ENCODE results near the gene SCO2.
"Not testable (repeated sequence)": the region's sequence is repeated elsewhere in the genome, so short reads cannot be mapped to it uniquely, and the experiment has no call there.

Gene SCO2

DNA sequence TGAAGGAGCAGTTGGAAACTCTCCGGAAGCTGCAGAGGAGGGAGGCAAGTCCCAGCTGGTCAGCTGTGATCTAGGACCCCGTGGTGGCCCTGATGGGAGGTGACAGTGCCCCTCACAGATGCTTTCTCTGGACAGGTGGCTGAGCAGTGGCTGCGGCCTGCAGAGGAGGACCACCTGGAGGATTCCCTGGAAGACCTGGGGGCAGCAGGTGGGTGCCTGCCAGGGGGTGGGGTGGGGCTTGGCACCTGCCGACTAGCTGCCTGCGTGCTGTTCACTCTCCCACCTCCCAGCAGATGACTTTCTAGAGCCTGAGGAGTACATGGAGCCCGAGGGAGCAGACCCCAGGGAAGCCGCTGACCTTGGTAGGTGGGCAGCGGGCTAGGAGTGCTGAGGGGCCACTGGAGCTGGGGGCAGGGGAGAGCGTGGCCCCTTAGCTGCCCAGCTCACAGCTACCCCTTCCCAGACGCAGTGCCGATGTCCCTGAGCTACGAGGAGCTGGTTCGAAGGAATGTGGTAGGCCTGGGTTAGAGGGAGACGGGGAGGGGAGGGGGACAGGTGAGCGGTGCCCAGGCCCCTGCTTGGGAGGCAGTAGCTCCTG lies 3.1 kb downstream of the SCO2 start:
- no peak for DNase-seq (ENCODE audit: low read depth in 2 of 2, low spot score in 1 of 2)

- DNase-seq (ENCODE audit: low read depth in 2 of 2, low spot score in 1 of 2) = no peak
Measured at GRCh38 chr22:50521710-50522109, 3.7 kb downstream of the SCO2 start.

GRCh38 chr22:50520826-50521453 lies 4.5 kb downstream of the SCO2 start:
- DNase-seq (ENCODE audit: low read depth in 2 of 2, low spot score in 1 of 2) = no peak

DNA sequence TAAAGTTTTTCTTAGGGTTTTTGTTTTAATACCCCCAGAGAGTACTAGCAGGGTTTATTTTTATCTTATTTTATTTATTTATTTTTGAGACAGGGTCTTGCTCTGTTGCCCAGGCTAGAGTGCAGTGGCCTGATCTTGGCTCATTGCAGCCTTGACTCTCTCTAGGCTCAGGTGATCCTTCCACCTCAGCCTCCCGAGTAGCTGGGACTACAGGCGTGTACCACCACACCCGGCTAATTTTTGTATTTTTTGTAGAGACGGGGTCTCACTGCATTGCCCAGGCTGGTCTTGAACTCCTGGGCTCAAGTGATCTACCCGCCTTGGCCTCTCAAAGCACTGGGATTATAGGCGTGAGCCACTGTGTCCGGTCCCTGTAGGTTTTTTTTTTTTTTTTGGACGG lies 5.2 kb downstream of the SCO2 start:
- not testable (repeated sequence) for DNase-seq (ENCODE audit: low read depth in 2 of 2, low spot score in 1 of 2)

- no peak for DNase-seq (ENCODE audit: low read depth in 2 of 2, low spot score in 1 of 2)
Measured at GRCh38 chr22:50519151-50519550, 6.2 kb downstream of the SCO2 start.

DNA sequence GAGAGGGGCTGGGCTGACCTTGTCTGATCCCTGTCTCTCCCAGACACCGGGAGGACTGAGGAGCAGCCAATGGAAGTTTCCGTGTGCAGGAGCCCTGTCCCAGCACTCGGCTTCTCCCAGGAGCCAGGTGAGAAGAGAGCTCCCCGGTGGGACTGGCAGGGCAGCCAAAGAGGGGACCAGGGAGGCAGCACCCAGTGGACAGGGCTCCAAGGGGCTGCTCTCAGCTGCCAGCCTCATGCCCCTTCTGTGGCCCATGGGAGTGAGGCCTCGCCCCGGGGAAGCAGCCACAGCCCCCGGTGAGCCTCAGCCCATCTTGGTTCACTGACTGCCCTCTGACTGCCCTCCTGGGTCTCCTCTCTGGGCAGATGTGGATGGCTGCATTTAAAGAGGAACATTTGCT lies 6.8 kb downstream of the SCO2 start:
- no peak for DNase-seq (ENCODE audit: low read depth in 2 of 2, low spot score in 1 of 2)

DNA sequence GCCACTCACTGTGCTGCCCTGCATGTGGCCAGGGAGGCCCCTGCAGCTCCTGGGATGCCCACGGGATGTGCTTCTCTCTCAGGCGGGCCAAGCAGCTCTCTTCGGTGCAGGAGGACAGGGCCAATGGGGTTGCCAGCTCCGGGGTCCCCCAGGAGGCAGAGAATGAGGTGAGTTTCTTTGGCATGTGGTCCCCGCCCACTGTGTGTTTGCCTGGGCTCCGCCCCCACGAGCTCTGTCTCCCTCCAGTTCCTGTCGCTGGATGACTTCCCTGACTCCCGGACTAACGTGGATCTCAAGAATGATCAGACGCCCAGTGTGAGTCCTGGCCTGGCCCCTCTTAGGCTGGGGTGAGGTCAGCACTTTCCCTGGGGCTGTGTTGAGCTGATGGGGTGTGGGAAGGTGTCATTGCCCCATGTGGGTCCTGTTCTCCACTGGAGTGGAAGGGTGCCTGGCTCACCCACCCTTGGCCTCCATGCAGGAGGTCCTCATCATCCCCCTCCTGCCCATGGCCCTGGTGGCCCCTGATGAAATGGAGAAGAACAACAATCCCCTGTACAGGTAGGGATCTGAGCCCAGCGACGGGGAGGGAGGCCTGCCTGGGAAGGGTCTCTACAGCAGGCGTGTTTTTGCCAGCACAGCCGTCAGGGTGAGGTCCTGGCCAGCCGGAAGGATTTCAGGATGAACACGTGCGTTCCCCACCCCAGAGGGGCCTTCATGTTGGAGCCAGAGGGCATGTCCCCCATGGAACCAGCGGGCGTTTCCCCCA lies 7.7 kb downstream of the SCO2 start:
- DNase-seq (ENCODE audit: low read depth in 2 of 2, low spot score in 1 of 2) = no peak

- no peak for DNase-seq (ENCODE audit: low read depth in 2 of 2, low spot score in 1 of 2)
Measured at GRCh38 chr22:50516891-50517290, 8.5 kb downstream of the SCO2 start.

GRCh38 chr22:50516068-50516467 lies 9.3 kb downstream of the SCO2 start:
- DNase-seq (ENCODE audit: low read depth in 2 of 2, low spot score in 1 of 2) = no peak

- no peak for DNase-seq (ENCODE audit: low read depth in 2 of 2, low spot score in 1 of 2)
Measured at GRCh38 chr22:50513175-50513574, 12.2 kb downstream of the SCO2 start.

GRCh38 chr22:50508897-50509296 lies 16.5 kb downstream of the SCO2 start:
- DNase-seq (ENCODE audit: low read depth in 2 of 2, low spot score in 1 of 2) = no peak

GRCh38 chr22:50507991-50508884 lies 17.2 kb downstream of the SCO2 start, which contains the start of gene NCAPH2:
NCAPH2 (plus strand) TSS chr22:50508224; CDS start chr22:50508338, 114 bp downstream.
- peak; percentile 97 to 98 for DNase-seq (ENCODE audit: low read depth in 2 of 2, low spot score in 1 of 2)

DNA sequence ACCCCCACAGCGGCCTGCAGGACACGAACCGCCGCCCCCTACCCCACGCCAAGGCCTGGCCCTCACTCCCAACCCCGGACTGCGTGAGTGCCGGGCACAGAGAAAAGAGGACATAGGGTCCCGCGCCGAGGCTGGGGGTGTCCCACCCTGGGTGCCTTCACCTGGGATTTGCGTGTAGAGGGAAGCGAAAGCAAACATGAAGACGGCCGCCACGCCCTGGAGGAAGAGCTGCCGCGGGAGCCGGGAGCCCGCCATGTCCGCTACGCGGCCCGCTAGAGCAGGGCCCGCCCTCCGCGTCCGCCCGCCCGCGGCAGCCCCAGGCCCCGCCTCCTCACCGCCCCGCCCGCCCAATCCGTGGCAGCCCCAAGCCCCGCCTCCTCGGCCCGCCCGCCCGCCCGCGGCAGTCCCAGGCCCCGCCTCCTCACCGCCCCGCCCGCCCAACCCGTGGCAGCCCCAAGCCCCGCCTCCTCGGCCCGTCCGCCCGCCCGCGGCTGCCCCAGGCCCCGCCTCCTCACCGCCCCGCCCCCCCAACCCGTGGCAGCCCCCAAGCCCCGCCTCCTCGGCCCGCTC lies 17.9 kb downstream of the SCO2 start, which contains the start of gene LMF2:
LMF2 (minus strand) TSS at position 282 of the 570 bp plus-strand sequence; CDS start at position 255, 27 bp downstream.
- DNase-seq (ENCODE audit: low read depth in 2 of 2, low spot score in 1 of 2) = peak; percentile 85 to 89

DNA sequence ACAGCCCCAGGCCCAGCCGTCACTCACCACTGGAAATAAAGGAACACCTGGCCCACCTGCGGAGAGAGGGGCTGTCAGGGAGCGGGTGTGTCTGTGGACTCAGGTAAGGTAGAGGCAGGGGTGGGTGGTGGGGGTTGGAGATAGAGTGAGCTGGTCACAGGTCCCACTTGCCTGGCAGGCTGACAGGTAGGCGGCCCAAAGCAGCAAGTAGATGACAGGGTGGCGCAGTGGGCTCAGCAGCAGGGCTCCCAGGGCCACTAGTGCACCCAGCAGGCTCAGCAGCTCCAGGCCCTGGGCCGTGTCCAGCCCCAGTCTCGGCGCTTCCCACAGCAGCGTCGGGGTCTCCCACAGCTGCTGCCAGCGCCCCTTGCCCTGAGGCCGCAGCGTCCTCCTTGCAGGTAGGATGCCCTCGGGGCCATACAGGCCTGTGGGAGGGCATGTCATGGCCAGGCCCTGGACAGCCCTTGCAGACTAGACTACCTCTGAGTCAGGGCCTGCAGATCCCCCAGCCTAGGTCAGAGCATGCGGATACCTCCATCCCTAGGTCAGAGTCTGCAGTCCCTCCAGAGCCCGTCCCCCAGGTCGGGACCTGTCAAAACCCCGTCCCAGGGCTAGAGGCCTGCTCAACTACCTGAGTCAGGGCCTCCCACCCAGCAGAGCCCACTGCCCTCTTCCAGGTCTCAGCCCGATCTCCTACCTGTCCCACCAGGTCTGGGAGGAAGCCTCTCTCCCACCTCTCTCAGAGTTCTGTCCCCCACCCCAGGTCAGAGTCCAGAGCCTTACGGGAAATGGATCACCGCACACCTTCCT lies 18.6 kb downstream of the SCO2 start:
- no peak for DNase-seq (ENCODE audit: low read depth in 2 of 2, low spot score in 1 of 2)

- DNase-seq (ENCODE audit: low read depth in 2 of 2, low spot score in 1 of 2) = no peak
Measured at GRCh38 chr22:50505776-50506610, 19.4 kb downstream of the SCO2 start.

GRCh38 chr22:50505276-50505775 lies 20.1 kb downstream of the SCO2 start:
- no peak for DNase-seq (ENCODE audit: low read depth in 2 of 2, low spot score in 1 of 2)

- DNase-seq (ENCODE audit: low read depth in 2 of 2, low spot score in 1 of 2) = no peak
Measured at GRCh38 chr22:50504369-50505211, 20.8 kb downstream of the SCO2 start.

All from stimulated activated CD8-positive, alpha-beta memory T cell treated with anti-CD3 and anti-CD28 coated beads, Interleukin-4, amount 100 ng/mL, for 1 hour (primary cell).